ENCODE data around the gene MMP20.

DNA sequence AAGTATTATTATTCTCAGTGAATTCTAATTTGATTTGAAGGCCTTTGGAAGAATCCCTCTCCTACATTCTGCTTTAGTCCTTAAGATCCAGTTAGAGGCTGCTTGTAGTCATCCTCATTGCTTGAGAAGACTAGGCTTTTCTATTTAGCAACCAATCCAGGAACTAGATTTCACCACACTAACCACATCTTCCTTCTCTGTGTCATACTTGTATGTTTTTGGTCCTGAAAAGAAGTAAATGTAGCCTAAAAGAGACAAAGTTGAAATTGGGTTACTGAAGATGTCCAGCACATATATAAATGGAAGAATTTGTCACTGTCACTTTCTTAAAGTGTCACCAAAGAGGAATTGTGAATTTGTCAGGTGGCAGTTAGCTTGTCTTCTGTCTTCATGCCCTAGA, 48.0 kb downstream of the MMP20 start:
- TF ChIP-seq, protein P1, sequence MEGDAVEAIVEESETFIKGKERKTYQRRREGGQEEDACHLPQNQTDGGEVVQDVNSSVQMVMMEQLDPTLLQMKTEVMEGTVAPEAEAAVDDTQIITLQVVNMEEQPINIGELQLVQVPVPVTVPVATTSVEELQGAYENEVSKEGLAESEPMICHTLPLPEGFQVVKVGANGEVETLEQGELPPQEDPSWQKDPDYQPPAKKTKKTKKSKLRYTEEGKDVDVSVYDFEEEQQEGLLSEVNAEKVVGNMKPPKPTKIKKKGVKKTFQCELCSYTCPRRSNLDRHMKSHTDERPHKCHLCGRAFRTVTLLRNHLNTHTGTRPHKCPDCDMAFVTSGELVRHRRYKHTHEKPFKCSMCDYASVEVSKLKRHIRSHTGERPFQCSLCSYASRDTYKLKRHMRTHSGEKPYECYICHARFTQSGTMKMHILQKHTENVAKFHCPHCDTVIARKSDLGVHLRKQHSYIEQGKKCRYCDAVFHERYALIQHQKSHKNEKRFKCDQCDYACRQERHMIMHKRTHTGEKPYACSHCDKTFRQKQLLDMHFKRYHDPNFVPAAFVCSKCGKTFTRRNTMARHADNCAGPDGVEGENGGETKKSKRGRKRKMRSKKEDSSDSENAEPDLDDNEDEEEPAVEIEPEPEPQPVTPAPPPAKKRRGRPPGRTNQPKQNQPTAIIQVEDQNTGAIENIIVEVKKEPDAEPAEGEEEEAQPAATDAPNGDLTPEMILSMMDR (IDR thresholded peaks at IDR 0.05), result no peak
- TF ChIP-seq POLR2AphosphoS5 (IDR thresholded peaks at IDR 0.05) (no peak), POLR2A (IDR thresholded peaks at IDR 0.05; ENCODE audit: low read depth) (no peak), EP300 (IDR thresholded peaks at IDR 0.05) (no peak)

Measured in esophagus muscularis mucosa (tissue), 4 donors.